HG02588 (cell line): ENCODE measurements around the gene SCLY.
"Not testable (repeated sequence)": the region's sequence is repeated elsewhere in the genome, so short reads cannot be mapped to it uniquely, and the experiment has no call there.

Experiments used
- ATAC-seq: cut with Tn5 transposase; IDR thresholded peaks from one replicate; pipeline ENCODE4 v1.9.1; 2021; ENCODE audit warnings: mild to moderate bottlenecking, moderate library complexity; ENCODE audit not compliant: unreplicated experiment

SCLY gene

GRCh38 chr2:238039985-238040384, 20.8 kb upstream of the SCLY start:
- ATAC-seq: no peak

GRCh38 chr2:238040918-238041317, 19.9 kb upstream of the SCLY start:
- ATAC-seq: no peak

- no peak for ATAC-seq
These were observed 18.7 kb upstream of the SCLY start for GRCh38 chr2:238042090-238042489.

GRCh38 chr2:238042849-238043584, 17.8 kb upstream of the SCLY start:
- ATAC-seq: no peak

GRCh38 chr2:238043851-238044250, 16.9 kb upstream of the SCLY start:
- ATAC-seq: no peak

- no peak for ATAC-seq
These were observed 15.2 kb upstream of the SCLY start for GRCh38 chr2:238045575-238045974.

- no peak for ATAC-seq
These were observed 14.0 kb upstream of the SCLY start for GRCh38 chr2:238046725-238047270.

- no peak for ATAC-seq
These were observed 7.5 kb upstream of the SCLY start for GRCh38 chr2:238053191-238053776.

- no peak for ATAC-seq
These were observed 5.0 kb upstream of the SCLY start for GRCh38 chr2:238055841-238056240.

- ATAC-seq: not testable (repeated sequence)
These were observed 2.9 kb upstream of the SCLY start for GRCh38 chr2:238057696-238058575.

GRCh38 chr2:238059505-238059904, 1.3 kb upstream of the SCLY start:
- ATAC-seq: no peak

GRCh38 chr2:238060096-238060541, 682 bp upstream of the SCLY start:
- ATAC-seq: no peak

GRCh38 chr2:238061315-238062202, 758 bp downstream of the SCLY start:
- ATAC-seq: peak; percentile 9

- ATAC-seq: no peak
These were observed 2.8 kb downstream of the SCLY start for GRCh38 chr2:238063414-238064189.

GRCh38 chr2:238064376-238064775, 3.6 kb downstream of the SCLY start:
- no peak for ATAC-seq

- ATAC-seq: no peak
These were observed 4.5 kb downstream of the SCLY start for GRCh38 chr2:238065071-238065846.

GRCh38 chr2:238066218-238066617, 5.4 kb downstream of the SCLY start:
- no peak for ATAC-seq

GRCh38 chr2:238066718-238067117, 5.9 kb downstream of the SCLY start:
- ATAC-seq: not testable (repeated sequence)

GRCh38 chr2:238067939-238068338, 7.1 kb downstream of the SCLY start:
- no peak for ATAC-seq
